Activated CD4-positive, alpha-beta memory T cell treated with anti-CD3 and anti-CD28 coated beads, Interleukin-2, amount 10 ng/mL, durations not matched to agents 7 days and 5 days (primary cell): ENCODE results near the gene B4GALT5. TPM values are rescaled to one million over a fixed set of nuclear protein-coding genes. Genes with fewer than 3 reads are reported as not detected.
A peak's percentile ranks its signal among the peaks of the same experiment; 100 is the strongest.
"Not testable (repeated sequence)": the region's sequence is repeated elsewhere in the genome, so short reads cannot be mapped to it uniquely, and the experiment has no call there.

Experiments used
- CTCF ChIA-PET: fragments of 350-600 bp; sonication (Branson Sonifier 250); formaldehyde crosslinking; loops from one replicate; lab custom pipeline; 2021; ENCODE audit warnings: antibody characterized with exemption, inconsistent platforms; lab: Charles Lee
- POLR2A ChIA-PET: fragments of 350-600 bp; sonication (Branson Sonifier 250); formaldehyde crosslinking; loops from one replicate; lab custom pipeline; 2021; ENCODE audit warnings: antibody characterized with exemption; lab: Charles Lee
- DNase-seq: peaks from one replicate; pipeline ENCODE4 v3.0.0-alpha.2; 2020
- H3K27ac Mint-ChIP-seq: one replicate; pipeline ENCODE4 v1.8.0; 2021; ENCODE audit warnings: mild to moderate bottlenecking, mixed read lengths
- H3K27me3 Mint-ChIP-seq: one replicate; pipeline ENCODE4 v1.8.0; 2021; ENCODE audit warnings: mixed read lengths
- H3K36me3 Mint-ChIP-seq: one replicate; pipeline ENCODE4 v1.8.0; 2021; ENCODE audit warnings: low read depth, mixed read lengths
- H3K4me1 Mint-ChIP-seq: one replicate; pipeline ENCODE4 v1.8.0; 2021; ENCODE audit warnings: mixed read lengths
- H3K4me3 Mint-ChIP-seq: one replicate; pipeline ENCODE4 v1.8.0; 2021; ENCODE audit warnings: mild to moderate bottlenecking, mixed read lengths
- H3K9me3 Mint-ChIP-seq: one replicate; pipeline ENCODE4 v1.8.0; 2021; ENCODE audit warnings: mixed read lengths
- total RNA-seq, 2 experiments: library from RNA; stranded (reverse); gene quantifications; one replicate each; pipeline ENCODE4 v1.2.3, GENCODE V29; 2021

B4GALT5 gene
- total RNA-seq, 2 experiments from 2014 or later: 21.6 to 22.4 TPM

- CTCF ChIA-PET: interaction anchor here (0.6 kb wide), 1 partner anchor 26 kb away, joined by 4 read pairs; no protein-coding TSS in a partner anchor
- Mint-ChIP-seq H3K4me1 (peaks cover 48% of the 10 kb centered on the region), H3K27me3 (no peaks in the 10 kb centered on the region), H3K27ac (no peak overlapping the region), H3K36me3 (peaks cover 8% of the 10 kb centered on the region), H3K9me3 (no peaks in the 10 kb centered on the region), H3K4me3 (no peak overlapping the region)
- DNase-seq: no peak
- POLR2A ChIA-PET: interaction anchor here (0.6 kb wide), 1 partner anchor 110 kb away, joined by 3 read pairs; no protein-coding TSS in a partner anchor
Observed at GRCh38 chr20:49706630-49707091, 7.0 kb downstream of the B4GALT5 start.

GRCh38 chr20:49705893-49706292 is 7.8 kb downstream of the B4GALT5 start:
- H3K27me3 Mint-ChIP-seq, H3K4me3 Mint-ChIP-seq, H3K9me3 Mint-ChIP-seq, H3K27ac Mint-ChIP-seq, DNase-seq, H3K36me3 Mint-ChIP-seq: not testable (repeated sequence)
- ChIA-PET POLR2A (interaction anchor here (0.6 kb wide), 1 partner anchor 111 kb away, joined by 3 read pairs; no protein-coding TSS in a partner anchor), CTCF (interaction anchor here (0.6 kb wide), 1 partner anchor 21 kb away, joined by 3 read pairs; no protein-coding TSS in a partner anchor)
- H3K4me1 Mint-ChIP-seq: peaks cover 49% of the 10 kb centered on the region

GRCh38 chr20:49705358-49705757 is 8.3 kb downstream of the B4GALT5 start:
- Mint-ChIP-seq H3K9me3 (no peaks in the 10 kb centered on the region), H3K27me3 (no peaks in the 10 kb centered on the region), H3K4me1 (peaks cover 50% of the 10 kb centered on the region), H3K27ac (peak overlapping the region; percentile 17), H3K36me3 (peaks cover 8% of the 10 kb centered on the region), H3K4me3 (no peak overlapping the region)
- POLR2A ChIA-PET: no interaction called here
- CTCF ChIA-PET: no interaction called here
- peak; percentile 34 for DNase-seq

GRCh38 chr20:49704932-49705336 is 8.7 kb downstream of the B4GALT5 start:
- H3K4me3 Mint-ChIP-seq: no peak overlapping the region
- no peaks in the 10 kb centered on the region for H3K27me3 Mint-ChIP-seq
- H3K4me1 Mint-ChIP-seq: peaks cover 52% of the 10 kb centered on the region
- ChIA-PET CTCF (no interaction called here), POLR2A (no interaction called here)
- no peak overlapping the region for H3K27ac Mint-ChIP-seq
- H3K36me3 Mint-ChIP-seq: peaks cover 8% of the 10 kb centered on the region
- no peak for DNase-seq
- H3K9me3 Mint-ChIP-seq: no peaks in the 10 kb centered on the region

GRCh38 chr20:49701916-49702315 is 11.8 kb downstream of the B4GALT5 start:
- H3K27me3 Mint-ChIP-seq: no peaks in the 10 kb centered on the region
- H3K4me1 Mint-ChIP-seq: peaks cover 65% of the 10 kb centered on the region
- peak overlapping the region; percentile 61 for H3K27ac Mint-ChIP-seq
- DNase-seq: no peak
- no peaks in the 10 kb centered on the region for H3K9me3 Mint-ChIP-seq
- no peak overlapping the region for H3K4me3 Mint-ChIP-seq
- ChIA-PET CTCF (no interaction called here), POLR2A (interaction anchor here (1.6 to 1.8 kb wide), 2 partner anchors 22 to 33 kb away, joined by 5 to 6 read pairs; no protein-coding TSS in a partner anchor)
- H3K36me3 Mint-ChIP-seq: peaks cover 8% of the 10 kb centered on the region

GRCh38 chr20:49701241-49701790 is 12.4 kb downstream of the B4GALT5 start:
- no peak overlapping the region for H3K4me3 Mint-ChIP-seq
- H3K27ac Mint-ChIP-seq: peak overlapping the region; percentile 61
- H3K27me3 Mint-ChIP-seq: no peaks in the 10 kb centered on the region
- H3K36me3 Mint-ChIP-seq: peaks cover 8% of the 10 kb centered on the region
- no peaks in the 10 kb centered on the region for H3K9me3 Mint-ChIP-seq
- POLR2A ChIA-PET: interaction anchor here (1.6 to 1.8 kb wide), 2 partner anchors 22 to 33 kb away, joined by 5 to 6 read pairs; no protein-coding TSS in a partner anchor
- DNase-seq: peak; percentile 39
- peaks cover 61% of the 10 kb centered on the region for H3K4me1 Mint-ChIP-seq
- CTCF ChIA-PET: no interaction called here

GRCh38 chr20:49700411-49701185 is 13.1 kb downstream of the B4GALT5 start:
- POLR2A ChIA-PET: interaction anchor here (1.2 to 2.6 kb wide), 4 partner anchors 21 to 32 kb away, joined by 4 to 12 read pairs (median 6); no protein-coding TSS in a partner anchor
- Mint-ChIP-seq H3K4me3 (no peak overlapping the region), H3K9me3 (no peaks in the 10 kb centered on the region), H3K36me3 (peaks cover 8% of the 10 kb centered on the region), H3K4me1 (peaks cover 58% of the 10 kb centered on the region), H3K27ac (peak overlapping the region; percentile 61), H3K27me3 (no peaks in the 10 kb centered on the region)
- DNase-seq: no peak
- CTCF ChIA-PET: no interaction called here

- H3K27ac Mint-ChIP-seq: no peak overlapping the region
- ChIA-PET POLR2A (interaction anchor here (1.2 to 2.6 kb wide), 2 partner anchors 20 to 30 kb away, joined by 4 to 12 read pairs; no protein-coding TSS in a partner anchor), CTCF (interaction anchor here (1.4 kb wide), 1 partner anchor 158 kb away, joined by 4 read pairs; no protein-coding TSS in a partner anchor)
- no peak overlapping the region for H3K4me3 Mint-ChIP-seq
- peaks cover 8% of the 10 kb centered on the region for H3K36me3 Mint-ChIP-seq
- H3K9me3 Mint-ChIP-seq: no peaks in the 10 kb centered on the region
- no peak for DNase-seq
- H3K4me1 Mint-ChIP-seq: peaks cover 55% of the 10 kb centered on the region
- H3K27me3 Mint-ChIP-seq: no peaks in the 10 kb centered on the region
Observed at GRCh38 chr20:49699200-49699992, 14.3 kb downstream of the B4GALT5 start.

- H3K4me1 Mint-ChIP-seq: peaks cover 58% of the 10 kb centered on the region
- peaks cover 8% of the 10 kb centered on the region for H3K36me3 Mint-ChIP-seq
- no peak overlapping the region for H3K27ac Mint-ChIP-seq
- H3K27me3 Mint-ChIP-seq: no peaks in the 10 kb centered on the region
- H3K9me3 Mint-ChIP-seq: no peaks in the 10 kb centered on the region
- no peak overlapping the region for H3K4me3 Mint-ChIP-seq
- ChIA-PET CTCF (interaction anchor here (1.4 kb wide), 1 partner anchor 157 kb away, joined by 4 read pairs; no protein-coding TSS in a partner anchor), POLR2A (interaction anchor here (0.6 to 2.6 kb wide), 2 partner anchors 29 to 114 kb away, joined by 4 to 12 read pairs; partner anchors contain the start of gene SLC9A8)
- no peak for DNase-seq
Observed at GRCh38 chr20:49698477-49698876, 15.2 kb downstream of the B4GALT5 start.

- H3K27me3 Mint-ChIP-seq: no peaks in the 10 kb centered on the region
- H3K27ac Mint-ChIP-seq: no peak overlapping the region
- H3K4me1 Mint-ChIP-seq: peaks cover 57% of the 10 kb centered on the region
- no peak for DNase-seq
- peaks cover 6% of the 10 kb centered on the region for H3K36me3 Mint-ChIP-seq
- POLR2A ChIA-PET: interaction anchor here (1.3 to 1.5 kb wide), 2 partner anchors 18 kb away, joined by 3 to 4 read pairs; no protein-coding TSS in a partner anchor
- H3K9me3 Mint-ChIP-seq: no peaks in the 10 kb centered on the region
- CTCF ChIA-PET: interaction anchor here (1.3 to 2.0 kb wide), 2 partner anchors 21 to 149 kb away, joined by 5 read pairs; no protein-coding TSS in a partner anchor
- H3K4me3 Mint-ChIP-seq: no peak overlapping the region
Observed at GRCh38 chr20:49697071-49697470, 16.6 kb downstream of the B4GALT5 start.

- no peak overlapping the region for H3K4me3 Mint-ChIP-seq
- H3K4me1 Mint-ChIP-seq: peaks cover 52% of the 10 kb centered on the region
- POLR2A ChIA-PET: interaction anchor here (1.3 to 1.5 kb wide), 2 partner anchors 17 to 18 kb away, joined by 3 to 4 read pairs; no protein-coding TSS in a partner anchor
- H3K27me3 Mint-ChIP-seq: no peaks in the 10 kb centered on the region
- CTCF ChIA-PET: interaction anchor here (0.8 to 2.0 kb wide), 3 partner anchors 14 to 150 kb away, joined by 3 to 5 read pairs (median 5); no protein-coding TSS in a partner anchor
- peaks cover 3% of the 10 kb centered on the region for H3K36me3 Mint-ChIP-seq
- DNase-seq: no peak
- H3K9me3 Mint-ChIP-seq: no peaks in the 10 kb centered on the region
- no peak overlapping the region for H3K27ac Mint-ChIP-seq
Observed at GRCh38 chr20:49696594-49696993, 17.1 kb downstream of the B4GALT5 start.

GRCh38 chr20:49695830-49696229 is 17.8 kb downstream of the B4GALT5 start:
- Mint-ChIP-seq H3K27me3 (no peaks in the 10 kb centered on the region), H3K9me3 (no peaks in the 10 kb centered on the region), H3K4me1 (peaks cover 45% of the 10 kb centered on the region), H3K36me3 (peaks cover 3% of the 10 kb centered on the region), H3K27ac (no peak overlapping the region), H3K4me3 (no peak overlapping the region)
- DNase-seq: no peak
- CTCF ChIA-PET: interaction anchor here (0.6 to 2.0 kb wide), 3 partner anchors 15 to 244 kb away, joined by 3 to 5 read pairs (median 3); no protein-coding TSS in a partner anchor
- POLR2A ChIA-PET: interaction anchor here (1.5 kb wide), 1 partner anchor 19 kb away, joined by 4 read pairs; no protein-coding TSS in a partner anchor
